Endothelial cell of umbilical vein (primary cell): ENCODE data around the gene FAM111B. TPM values are rescaled to one million over a fixed set of nuclear protein-coding genes. Genes with fewer than 3 reads are reported as not detected.
A peak's percentile ranks its signal among the peaks of the same experiment; 100 is the strongest.

Experiments
- BruUV-seq: library from RNA; stranded (reverse); fragments of 400-500 nt; replicated peaks from 2 replicates; lab custom pipeline; 2021; lab: Mats Ljungman, UMichigan
- CTCF ChIA-PET: fragments of 300-600, 350-600 bp; sonication (Branson Sonifier 250); formaldehyde crosslinking; loops from one replicate; lab custom pipeline; 2021; ENCODE audit warnings: antibody characterized with exemption, inconsistent platforms; lab: Charles Lee
- POLR2A ChIA-PET: fragments of 300-600, 350-600 bp; sonication (Branson Sonifier 250); formaldehyde crosslinking; loops from one replicate; lab custom pipeline; 2021; ENCODE audit warnings: antibody characterized with exemption, inconsistent platforms; lab: Charles Lee
- DNase-seq: peaks from one replicate; pipeline ENCODE4 v3.0.0-alpha.2; 2011; ENCODE audit warnings: low read depth, low spot score
- FAIRE-seq: peaks from 2 replicates; lab custom pipeline; 2011; peaks lifted over from hg19 to GRCh38; lab: Jason Lieb, UNC
- H2AFZ ChIP-seq: 2 replicates; pipeline ENCODE4 v1.6.0; 2012; ENCODE audit warnings: low read depth, low read length, control low read depth, inconsistent platforms
- H3K27ac ChIP-seq: 2 replicates; pipeline ENCODE4 v1.5.1; 2011; ENCODE audit warnings: low read depth, mild to moderate bottlenecking, control low read depth, low read length, moderate library complexity; ENCODE audit not compliant: insufficient read depth
- H3K27me3 ChIP-seq, 2 experiments: 2 replicates each; pipeline versions ENCODE4 v1.6.0 to v1.6.1; 2011; ENCODE audit warnings: low read length in 2 of 2, mixed read lengths in 1 of 2; ENCODE audit not compliant: control insufficient read depth in 2 of 2, insufficient read depth in 2 of 2
- H3K36me3 ChIP-seq, 2 experiments: 2 replicates in 1 of 2; 3 replicates in 1 of 2; pipeline ENCODE4 v1.5.1; 2011; ENCODE audit warnings: low read length in 2 of 2, mild to moderate bottlenecking in 1 of 2, moderate library complexity in 1 of 2; ENCODE audit not compliant: control insufficient read depth in 2 of 2, insufficient read depth in 2 of 2; ENCODE audit errors: extremely low read depth in 1 of 2
- H3K4me1 ChIP-seq: 3 replicates; pipeline ENCODE4 v1.5.1; 2011; ENCODE audit warnings: mild to moderate bottlenecking, low read length; ENCODE audit not compliant: control insufficient read depth, insufficient read depth; ENCODE audit errors: extremely low read depth
- H3K4me2 ChIP-seq: 2 replicates; pipeline ENCODE4 v1.6.1; 2011; ENCODE audit warnings: low read length, control low read depth, mixed read lengths; ENCODE audit not compliant: insufficient read depth
- H3K4me3 ChIP-seq, 3 experiments: fragments of 200-600 bp in 1 of 3; sonication (generic), shearing (Covaris generic) in 1 of 3; replicated peaks in 1 of 3; 2 replicates each; pipeline ENCODE4 v1.5.1; 2011 to 2016; ENCODE audit warnings: control low read depth in 3 of 3, low read length in 3 of 3, mild to moderate bottlenecking in 2 of 3, inconsistent platforms in 1 of 3, low read depth in 1 of 3, moderate library complexity in 1 of 3; ENCODE audit not compliant: insufficient read depth in 1 of 3
- H3K79me2 ChIP-seq: 2 replicates; pipeline ENCODE4 v1.6.0; 2012; ENCODE audit warnings: low read length, inconsistent platforms; ENCODE audit not compliant: control insufficient read depth, insufficient read depth
- H3K9ac ChIP-seq: replicated peaks from 2 replicates; pipeline ENCODE3; 2011; ENCODE audit warnings: low read length, control low read depth; ENCODE audit not compliant: insufficient read depth; ENCODE audit errors: extremely low read depth
- H3K9me1 ChIP-seq: replicated peaks from 3 replicates; pipeline ENCODE4 v1.6.0; 2011; ENCODE audit warnings: mild to moderate bottlenecking, low read length; ENCODE audit not compliant: control insufficient read depth, insufficient read depth; ENCODE audit errors: extremely low read depth
- H3K9me3 ChIP-seq: replicated peaks from 2 replicates; pipeline ENCODE4 v1.5.1; 2012; ENCODE audit warnings: low read length, inconsistent platforms; ENCODE audit not compliant: control insufficient read depth, insufficient read depth
- H4K20me1 ChIP-seq: replicated peaks from 2 replicates; pipeline ENCODE3; 2011; ENCODE audit warnings: mild to moderate bottlenecking, low read length; ENCODE audit not compliant: control insufficient read depth, insufficient read depth; ENCODE audit errors: extremely low read depth
- CTCF ChIP-seq, 2 donors: IDR thresholded peaks; 1 replicate in 1 of 2; 2 replicates in 1 of 2; pipeline ENCODE4 v1.5.1; 2011; ENCODE audit warnings: low read length in 2 of 2, mild to moderate bottlenecking in 2 of 2, moderate library complexity in 2 of 2, control low read depth in 1 of 2, inconsistent platforms in 1 of 2, low read depth in 1 of 2; ENCODE audit not compliant: insufficient read depth in 1 of 2; ENCODE audit errors: extremely low read depth in 1 of 2
- EZH2 ChIP-seq: IDR thresholded peaks from 2 replicates; pipeline ENCODE4 v1.6.1; 2012; ENCODE audit warnings: borderline replicate concordance, low read depth, mild to moderate bottlenecking, moderate library complexity, low read length, inconsistent platforms; ENCODE audit not compliant: severe bottlenecking
- FOS ChIP-seq: IDR thresholded peaks from 2 replicates; pipeline ENCODE4 v1.6.1; 2011; ENCODE audit warnings: mild to moderate bottlenecking, low read length, moderate library complexity, borderline replicate concordance; ENCODE audit not compliant: insufficient read depth
- JUN ChIP-seq: IDR thresholded peaks from 2 replicates; pipeline ENCODE4 v1.6.1; 2011; ENCODE audit warnings: borderline replicate concordance, low read depth; ENCODE audit not compliant: insufficient read length, insufficient read depth
- MAX ChIP-seq: IDR thresholded peaks from 2 replicates; pipeline ENCODE4 v1.6.1; 2011; ENCODE audit not compliant: insufficient read depth, insufficient read length
- POLR2AphosphoS5 ChIP-seq: IDR thresholded peaks from 2 replicates; pipeline ENCODE4 v1.6.1; 2012; ENCODE audit warnings: low read depth, mild to moderate bottlenecking, control low read depth, low read length, moderate library complexity; ENCODE audit not compliant: insufficient read depth
- dilution Hi-C: fragments of 300-500 bp; cut with MboI; formaldehyde crosslinking; loops from one replicate; pipeline ENCODE4 v1.15.0; 2019; ENCODE audit warnings: low sequenced_read_pairs; ENCODE audit not compliant: extremely low pct_ligation_motif_present
- intact Hi-C: fragments of 100-400 bp; cut with micrococcal nuclease; formaldehyde crosslinking; loops from one replicate; pipeline ENCODE4 v1.10.0; 2022
- polyA plus RNA-seq, 4 experiments: library from polyadenylated mRNA; depleted of rRNA in 3 of 4; stranded (reverse) in 3 of 4; unstranded in 1 of 4; fragments of >200 nt; gene quantifications; 2 replicates each; pipeline versions ENCODE4 v1.2.1 to v1.2.3, GENCODE V29; 2011 to 2012; ENCODE audit warnings: missing spikeins in 1 of 4
- total RNA-seq: library from RNA; stranded (reverse); gene quantifications from 2 replicates; pipeline ENCODE4 v1.2.3, GENCODE V29; 2021

The FAM111B gene
- total and polyA plus RNA-seq, 2 donors (not counting 3 experiments of a cell fraction or from before 2014, with no cell fraction given) = 2.7 to 21.9 TPM

- intact Hi-C loops (no loop called here), dilution Hi-C loops (no loop called here)
- BruUV-seq = no TSS peak
- TF ChIP-seq FOS (no peak), POLR2AphosphoS5 (no peak), EZH2 (no peak), MAX (no peak)
- no peaks in the 10 kb centered on the region for H3K79me2 ChIP-seq
- DNase-seq = no peak
- no peaks in the 10 kb centered on the region for H3K9me1 ChIP-seq
- H3K4me2 ChIP-seq = no peak overlapping the region
- no peaks in the 10 kb centered on the region for H3K4me1 ChIP-seq
- H3K9ac ChIP-seq = no peak overlapping the region
- no peak overlapping the region for H2AFZ ChIP-seq
- no peaks in the 10 kb centered on the region for H3K9me3 ChIP-seq
- H4K20me1 ChIP-seq = no peaks in the 10 kb centered on the region
- no peak overlapping the region for H3K27ac ChIP-seq
- CTCF ChIA-PET = interaction anchor here (0.8 to 1.3 kb wide), 2 partner anchors 8 to 28 kb away, joined by 3 to 4 read pairs; partner anchors contain the start of gene DTX4
- H3K36me3 ChIP-seq = no peaks in the 10 kb centered on the region
- H3K4me3 ChIP-seq = no peak overlapping the region
- H3K27me3 ChIP-seq = peaks cover 11 to 22% of the 10 kb centered on the region in 2 experiments
- no peak for FAIRE-seq
- POLR2A ChIA-PET = no interaction called here
Observed at GRCh38 chr11:59164028-59164427, 57.0 kb downstream of the FAM111B start.

DNA sequence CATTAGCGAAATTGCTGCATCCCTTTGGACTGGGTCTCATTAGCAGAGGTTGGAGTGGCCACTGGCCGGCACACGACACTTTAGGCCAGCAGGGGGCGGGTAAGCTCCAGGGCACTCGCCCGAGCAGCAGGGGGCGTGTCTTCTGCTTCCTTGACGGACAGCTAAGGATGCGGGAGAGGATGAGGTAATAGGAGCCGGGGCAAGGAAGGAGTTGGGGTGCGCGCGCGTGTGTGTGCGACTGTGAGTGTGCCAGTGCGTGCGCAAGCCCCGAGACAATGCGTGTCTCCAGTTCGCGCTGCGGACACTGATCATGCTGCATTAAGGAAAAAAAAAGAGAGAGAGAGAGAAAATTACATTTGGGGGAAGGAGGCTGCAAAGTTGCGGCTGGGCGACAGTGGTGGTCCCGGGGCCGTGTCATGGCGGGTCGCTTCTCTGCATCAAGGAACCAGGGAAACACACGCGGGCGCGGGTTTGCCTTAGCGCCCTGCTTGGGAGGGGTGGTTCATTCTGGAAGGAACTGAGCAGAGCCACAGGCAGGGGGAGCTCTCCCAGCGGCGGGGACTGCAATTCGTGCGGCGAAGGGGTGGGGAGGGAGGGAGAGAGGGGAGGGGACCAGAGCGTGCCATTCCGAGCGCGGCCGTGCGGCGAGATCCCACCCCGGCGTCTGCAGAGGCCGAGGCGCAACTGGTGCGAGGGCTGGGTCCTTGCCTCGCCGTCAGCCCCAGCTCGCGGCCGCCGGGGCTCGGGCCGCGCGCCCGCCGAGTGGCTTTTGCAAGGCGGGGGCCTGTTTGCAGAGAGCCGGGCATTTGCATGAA, 64.7 kb downstream of the FAM111B start, which contains the start of gene DTX4:
TSS of gene DTX4 (plus strand) at position 625 of the 815 bp plus-strand sequence. CDS start 464 bp downstream, outside the sequence.
- no peak for TF ChIP-seq FOS
- TF ChIP-seq JUN = peak; percentile 6
- TF ChIP-seq CTCF (IDR thresholded peaks at IDR 0.05; ENCODE audit: extremely low read depth in 1 of 2, insufficient read depth in 1 of 2, low read depth in 1 of 2, low read length in 2 of 2) = peak; percentile 92 to 96
- TF ChIP-seq POLR2AphosphoS5 = no peak
- no peak for TF ChIP-seq EZH2
- TF ChIP-seq MAX = no peak
- H3K79me2 ChIP-seq = no peaks in the 10 kb centered on the region
- H3K4me2 ChIP-seq = peak within 1 kb of the TSS; percentile 60
- H3K9ac ChIP-seq = no peak within 1 kb of the TSS
- CTCF ChIA-PET = interaction anchor here (0.5 to 5.0 kb wide), 43 partner anchors 8 to 509 kb away, joined by 3 to 143 read pairs (median 6); partner anchors contain the start of genes FAM111A, FAM111B, MPEG1 and OR5A2
- peak within 1 kb of the TSS in 2 of 3 experiments; percentile 35 to 36 for H3K4me3 ChIP-seq
- peaks cover 8% of the 10 kb centered on the region for H3K4me1 ChIP-seq
- peak within 1 kb of the TSS; percentile 82 for H2AFZ ChIP-seq
- no TSS peak for BruUV-seq
- FAIRE-seq (peak; percentile 84), DNase-seq (peak; percentile 87)
- peaks cover 37 to 42% of the 10 kb centered on the region in 2 experiments for H3K27me3 ChIP-seq
- no peaks in the 10 kb centered on the region for H4K20me1 ChIP-seq
- H3K27ac ChIP-seq = no peak within 1 kb of the TSS
- dilution Hi-C loops = no loop called here
- POLR2A ChIA-PET = no interaction called here
- no peaks in the 10 kb centered on the region for H3K9me1 ChIP-seq
- no peaks in the 10 kb centered on the region for H3K9me3 ChIP-seq
- H3K36me3 ChIP-seq = no peaks in the 10 kb centered on the region
- intact Hi-C loops = loop anchor here (1.0 kb wide), 4 partner anchors 15 to 509 kb away; no protein-coding TSS in a partner anchor
